GM23248 (cell line): ENCODE results near the gene EXOC1L.

Experiments
- EZH2 ChIP-seq: fragments of 200-600 bp; sonication (generic); IDR thresholded peaks from 2 replicates; pipeline ENCODE4 v1.6.1; 2018; ENCODE audit warnings: antibody characterized with exemption, mild to moderate bottlenecking; ENCODE audit not compliant: insufficient read depth, poor library complexity, severe bottlenecking
- EZH2phosphoT487 ChIP-seq: fragments of 200-600 bp; sonication (generic); IDR thresholded peaks from 2 replicates; pipeline ENCODE4 v1.6.1; 2018; ENCODE audit warnings: antibody characterized with exemption, moderate library complexity, mild to moderate bottlenecking, low read depth; ENCODE audit not compliant: insufficient read depth

DNA sequence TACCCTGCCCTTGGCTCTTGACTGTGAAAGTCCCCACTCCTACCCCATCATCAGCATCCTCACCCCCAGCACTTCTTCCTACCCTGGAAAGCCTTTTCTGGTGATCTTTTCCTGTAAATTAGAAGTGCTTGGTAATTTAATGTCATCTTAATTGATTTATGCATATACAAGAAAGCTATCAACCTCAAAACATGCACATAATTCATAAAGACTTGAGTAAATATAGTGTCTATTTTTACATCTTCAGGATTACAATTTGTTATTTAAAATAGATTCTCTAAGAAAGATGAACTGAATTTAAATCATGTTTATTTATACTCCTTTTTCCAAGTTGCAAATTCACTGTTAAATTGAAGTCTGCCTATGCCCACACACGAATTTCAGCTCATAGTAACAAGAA lies 36.0 kb upstream of the EXOC1L start:
- TF ChIP-seq EZH2 (no peak), EZH2phosphoT487 (no peak)
